PFSK-1 (cell line): ENCODE measurements around the gene DCLK2.

Source experiments
- FOXP2 ChIP-seq: optimal IDR thresholded peaks from 2 replicates; pipeline ENCODE3; 2011; ENCODE audit warnings: borderline replicate concordance, control low read depth, inconsistent platforms; ENCODE audit not compliant: insufficient read depth; ENCODE audit errors: extremely low read length, extremely low read depth
- POLR2AphosphoS5 ChIP-seq: IDR thresholded peaks from 2 replicates; pipeline ENCODE4 v1.6.1; 2012; ENCODE audit warnings: low read depth, mild to moderate bottlenecking, control low read depth, low read length, moderate library complexity
- REST ChIP-seq, 2 experiments: IDR thresholded peaks; 2 replicates each; pipeline versions ENCODE4 v1.6.1 to v1.8.0; 2011 to 2012; ENCODE audit warnings: low read depth in 2 of 2, low read length in 2 of 2, control low read depth in 1 of 2, inconsistent platforms in 1 of 2, mild to moderate bottlenecking in 1 of 2, moderate library complexity in 1 of 2; ENCODE audit not compliant: insufficient read depth in 1 of 2
- SIN3A ChIP-seq: IDR thresholded peaks from 2 replicates; pipeline ENCODE4 v1.6.1; 2012; ENCODE audit warnings: mild to moderate bottlenecking, low read length, moderate library complexity, borderline replicate concordance; ENCODE audit not compliant: insufficient read depth
- TAF1 ChIP-seq: IDR thresholded peaks from 2 replicates; pipeline ENCODE4 v1.6.1; 2012; ENCODE audit warnings: low read length, control low read depth, borderline replicate concordance; ENCODE audit not compliant: insufficient read depth

GRCh38 chr4:150167054-150167453 lies 88.8 kb downstream of the DCLK2 start:
- TF ChIP-seq TAF1 = no peak
- TF ChIP-seq REST (IDR thresholded peaks at IDR 0.05; ENCODE audit: insufficient read depth in 1 of 2, low read depth in 2 of 2, low read length in 2 of 2) = no peak
- TF ChIP-seq POLR2AphosphoS5 = no peak
- TF ChIP-seq SIN3A = no peak
- TF ChIP-seq FOXP2 = no peak
